ENCODE measurements around the gene MYL5. TPM values are rescaled to one million over a fixed set of nuclear protein-coding genes. Genes with fewer than 3 reads are reported as not detected.

MYL5 gene
- polyA plus RNA-seq, 1 donor from 2014 or later = 15.1 TPM

- Histone ChIP-seq H3F3A (ENCODE audit: insufficient read depth, low read length, poor library complexity, severe bottlenecking) (no peaks in the 10 kb centered on the region), H3K4me3 (ENCODE audit: low read length) (no peak overlapping the region), H2AFZ (ENCODE audit: low read depth, low read length) (no peak overlapping the region), H3K27ac (ENCODE audit: low read length) (no peak overlapping the region), H3K9ac (ENCODE audit: low read length) (no peak overlapping the region), H4K20me1 (ENCODE audit: insufficient read depth) (no peaks in the 10 kb centered on the region), H3K36me3 (ENCODE audit: insufficient read depth, low read length) (no peaks in the 10 kb centered on the region), H3K4me2 (ENCODE audit: low read length) (no peak overlapping the region), H3K9me3 (ENCODE audit: low read length) (no peaks in the 10 kb centered on the region), H3K9me2 (ENCODE audit: insufficient read depth, low read length) (no peaks in the 10 kb centered on the region), H3K27me3 (ENCODE audit: insufficient read depth, low read depth, low read length) (peaks cover 2% of the 10 kb centered on the region), H3K79me2 (replicated peaks; ENCODE audit: insufficient read depth, low read length) (no peaks in the 10 kb centered on the region)
- TF ChIP-seq RAD21 (conservative IDR thresholded peaks at IDR 0.05) (no peak), MXI1 (conservative IDR thresholded peaks at IDR 0.05; ENCODE audit: poor library complexity, severe bottlenecking) (no peak), POLR2AphosphoS5 (IDR thresholded peaks at IDR 0.05) (no peak), TAF1 (IDR thresholded peaks at IDR 0.05; ENCODE audit: low read depth) (no peak), CTCF (IDR thresholded peaks at IDR 0.05; ENCODE audit: poor library complexity, severe bottlenecking) (no peak), EP300 (conservative IDR thresholded peaks at IDR 0.05; ENCODE audit: poor library complexity, severe bottlenecking) (no peak), SMC3 (conservative IDR thresholded peaks at IDR 0.05; ENCODE audit: poor library complexity) (no peak), REST (IDR thresholded peaks at IDR 0.05; ENCODE audit: borderline replicate concordance) (no peak), EZH2 (IDR thresholded peaks at IDR 0.05; ENCODE audit: borderline replicate concordance, insufficient read depth, low read length, poor library complexity, severe bottlenecking) (no peak)
Measured at GRCh38 chr4:683247-683897, 9.0 kb downstream of the MYL5 start.

- H2AFZ ChIP-seq (ENCODE audit: low read depth, low read length) = no peak overlapping the region
- no peaks in the 10 kb centered on the region for H4K20me1 ChIP-seq (ENCODE audit: insufficient read depth)
- H3K27ac ChIP-seq (ENCODE audit: low read length) = no peak overlapping the region
- no peaks in the 10 kb centered on the region for H3K9me3 ChIP-seq (ENCODE audit: low read length)
- peaks cover 7% of the 10 kb centered on the region for H3K27me3 ChIP-seq (ENCODE audit: insufficient read depth, low read depth, low read length)
- H3K9me2 ChIP-seq (ENCODE audit: insufficient read depth, low read length) = no peaks in the 10 kb centered on the region
- no peaks in the 10 kb centered on the region for H3K79me2 ChIP-seq (replicated peaks; ENCODE audit: insufficient read depth, low read length)
- no peak overlapping the region for H3K4me3 ChIP-seq (ENCODE audit: low read length)
- no peaks in the 10 kb centered on the region for H3F3A ChIP-seq (ENCODE audit: insufficient read depth, low read length, poor library complexity, severe bottlenecking)
- H3K36me3 ChIP-seq (ENCODE audit: insufficient read depth, low read length) = no peaks in the 10 kb centered on the region
- TF ChIP-seq RAD21 (conservative IDR thresholded peaks at IDR 0.05) (no peak), CTCF (IDR thresholded peaks at IDR 0.05; ENCODE audit: poor library complexity, severe bottlenecking) (peak; percentile 42)
- H3K9ac ChIP-seq (ENCODE audit: low read length) = no peak overlapping the region
- no peak overlapping the region for H3K4me2 ChIP-seq (ENCODE audit: low read length)
Measured at GRCh38 chr4:683982-684622, 9.8 kb downstream of the MYL5 start.

Measured in neural cell (in vitro differentiated cells).